AG09319 (cell line): ENCODE data around the gene MRTFB.
A peak's percentile ranks its signal among the peaks of the same experiment; 100 is the strongest.

Experiments
- DNase-seq: peaks from one replicate; pipeline ENCODE4 v3.0.0-alpha.2; 2010; ENCODE audit warnings: low read depth; ENCODE audit errors: extremely low read depth
- TF ChIP-seq, protein P1 (sequence below): IDR thresholded peaks from 2 replicates; pipeline ENCODE4 v1.5.1; 2011; ENCODE audit warnings: low read depth, mild to moderate bottlenecking, inconsistent platforms, low read length, moderate library complexity

The MRTFB gene

DNA sequence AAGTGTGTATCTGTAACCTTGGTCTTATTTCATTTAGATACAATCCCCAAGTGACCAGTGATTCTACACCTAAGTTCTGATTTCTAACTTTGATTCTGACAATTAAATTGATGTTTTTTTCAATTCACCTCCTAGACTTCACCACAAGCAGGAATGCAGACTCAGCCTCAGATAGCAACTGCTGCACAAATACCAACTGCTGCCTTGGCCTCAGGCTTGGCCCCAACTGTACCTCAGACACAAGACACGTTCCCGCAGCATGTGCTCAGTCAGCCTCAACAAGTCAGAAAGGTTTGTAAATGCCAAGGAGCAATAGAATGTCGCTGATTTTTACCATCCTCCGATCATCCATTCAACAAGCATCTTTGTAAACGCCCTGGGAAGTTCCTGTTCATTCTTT lies 177.7 kb downstream of the MRTFB start:
- TF ChIP-seq, protein P1, sequence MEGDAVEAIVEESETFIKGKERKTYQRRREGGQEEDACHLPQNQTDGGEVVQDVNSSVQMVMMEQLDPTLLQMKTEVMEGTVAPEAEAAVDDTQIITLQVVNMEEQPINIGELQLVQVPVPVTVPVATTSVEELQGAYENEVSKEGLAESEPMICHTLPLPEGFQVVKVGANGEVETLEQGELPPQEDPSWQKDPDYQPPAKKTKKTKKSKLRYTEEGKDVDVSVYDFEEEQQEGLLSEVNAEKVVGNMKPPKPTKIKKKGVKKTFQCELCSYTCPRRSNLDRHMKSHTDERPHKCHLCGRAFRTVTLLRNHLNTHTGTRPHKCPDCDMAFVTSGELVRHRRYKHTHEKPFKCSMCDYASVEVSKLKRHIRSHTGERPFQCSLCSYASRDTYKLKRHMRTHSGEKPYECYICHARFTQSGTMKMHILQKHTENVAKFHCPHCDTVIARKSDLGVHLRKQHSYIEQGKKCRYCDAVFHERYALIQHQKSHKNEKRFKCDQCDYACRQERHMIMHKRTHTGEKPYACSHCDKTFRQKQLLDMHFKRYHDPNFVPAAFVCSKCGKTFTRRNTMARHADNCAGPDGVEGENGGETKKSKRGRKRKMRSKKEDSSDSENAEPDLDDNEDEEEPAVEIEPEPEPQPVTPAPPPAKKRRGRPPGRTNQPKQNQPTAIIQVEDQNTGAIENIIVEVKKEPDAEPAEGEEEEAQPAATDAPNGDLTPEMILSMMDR: no peak
- DNase-seq: no peak

DNA sequence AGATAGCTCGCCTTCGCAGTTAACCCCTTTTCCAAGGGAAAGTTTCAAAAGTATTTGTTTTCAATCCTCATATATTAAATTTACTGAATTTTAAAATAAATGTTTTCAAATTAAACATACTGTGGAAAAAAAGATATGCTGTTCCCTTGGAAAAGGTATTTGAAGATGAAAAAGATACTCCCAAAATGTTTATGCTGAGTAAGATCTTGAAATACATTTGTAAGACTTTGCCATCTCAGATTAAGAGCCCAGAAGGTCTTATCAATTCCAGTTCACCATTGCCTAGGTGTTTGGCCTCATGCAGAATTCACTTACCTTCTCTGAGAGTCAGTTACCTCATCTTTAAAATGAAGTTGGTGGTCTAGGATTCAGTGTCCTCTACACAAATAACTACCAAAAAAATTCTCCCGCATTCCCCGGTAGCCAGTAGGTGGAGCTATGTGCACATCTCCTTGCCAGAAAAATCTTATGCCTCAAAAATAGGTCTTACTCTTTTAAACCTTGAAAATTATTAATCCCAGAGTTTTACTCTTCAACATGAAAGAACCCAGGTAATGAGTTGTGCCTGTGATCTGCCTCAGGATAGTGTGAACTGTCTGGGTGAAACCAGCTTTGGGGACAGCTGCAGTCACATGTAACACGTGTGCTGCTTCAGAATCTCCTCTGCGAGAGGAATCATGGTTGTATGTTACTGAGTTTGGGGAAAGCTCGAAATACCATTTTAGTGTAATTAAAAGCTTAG lies 178.3 kb downstream of the MRTFB start:
- TF ChIP-seq, protein P1: peak; percentile 95
- peak; percentile 2 for DNase-seq

DNA sequence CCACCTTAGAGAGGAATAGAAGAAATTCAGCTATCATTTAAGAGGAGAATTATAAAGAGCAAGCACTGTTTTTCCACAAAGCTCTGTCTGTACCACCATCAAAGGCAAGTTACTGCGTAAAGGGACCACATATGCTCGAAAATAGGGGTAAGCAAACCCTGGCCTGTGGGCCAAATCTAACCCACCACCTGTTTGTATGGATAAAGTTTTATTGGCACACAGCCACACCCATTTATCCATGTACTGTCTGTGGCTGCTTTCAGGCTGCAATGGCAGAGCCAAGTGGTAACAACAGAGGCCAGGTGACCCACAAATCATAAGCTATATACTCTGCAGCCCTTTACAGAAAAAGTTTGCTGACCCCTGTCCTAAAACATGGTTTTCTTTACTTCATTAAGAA lies 180.3 kb downstream of the MRTFB start:
- TF ChIP-seq, protein P1: no peak
- no peak for DNase-seq

DNA sequence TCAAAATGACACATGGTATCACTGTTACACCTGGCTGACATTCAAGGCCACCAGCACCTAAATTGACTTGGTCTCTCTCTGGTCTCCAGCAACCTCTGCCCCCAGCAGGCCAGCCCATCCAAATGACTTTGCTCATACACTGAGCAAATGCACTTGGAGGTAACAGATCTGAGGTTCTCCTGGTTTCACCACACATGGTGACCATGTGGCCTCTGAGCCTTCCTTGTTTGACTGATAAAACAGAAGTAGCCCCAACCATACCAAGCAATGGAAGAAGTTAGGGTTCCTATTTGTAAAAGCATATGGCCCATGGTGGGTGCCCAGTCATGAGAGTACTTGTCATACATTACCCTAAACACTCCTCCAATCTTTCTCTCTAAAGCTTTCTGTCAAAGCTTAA lies 181.7 kb downstream of the MRTFB start:
- DNase-seq: no peak

DNA sequence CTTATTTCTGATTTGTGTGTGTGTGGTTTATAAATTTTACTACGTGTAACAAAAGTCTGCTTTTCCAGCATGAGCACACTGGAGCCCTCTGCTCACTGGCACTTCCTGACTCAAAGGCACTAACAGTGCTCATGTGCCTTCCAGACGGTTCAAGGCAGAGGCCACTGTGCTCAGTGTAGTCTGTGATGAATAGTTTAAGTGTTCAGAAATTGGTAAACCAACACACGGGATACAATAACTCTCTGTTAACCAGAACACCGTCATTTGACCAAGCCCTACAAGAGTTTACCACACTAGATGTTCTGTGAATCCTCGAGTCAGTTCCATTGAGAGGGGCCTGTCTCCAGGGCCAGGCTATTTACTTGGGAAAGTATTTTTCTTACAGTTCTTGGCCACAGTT lies 191.9 kb downstream of the MRTFB start:
- TF ChIP-seq, protein P1: no peak
- no peak for DNase-seq

More for the DNA sequence above, 181.7 kb downstream of the MRTFB start:
- TF ChIP-seq, protein P1: no peak

DNA sequence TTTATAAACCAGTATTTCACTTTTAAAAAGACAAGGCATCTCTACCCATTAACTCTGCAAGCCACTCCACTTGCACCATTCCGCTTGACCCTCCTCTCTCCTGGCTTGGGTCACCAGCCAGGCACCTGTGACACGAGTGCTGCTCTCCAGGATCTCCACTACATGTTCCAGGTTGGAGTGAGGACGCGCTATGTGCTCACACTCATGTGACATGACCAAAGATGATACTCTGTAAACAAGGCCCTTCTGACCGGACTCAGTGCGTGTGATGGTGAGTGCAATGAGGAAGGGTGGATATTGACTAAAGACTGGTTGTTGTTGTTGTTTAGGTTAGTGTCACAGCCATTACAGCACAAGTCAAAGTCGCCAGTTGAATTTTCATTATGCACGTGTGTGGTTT lies 192.7 kb downstream of the MRTFB start:
- no peak for DNase-seq
- TF ChIP-seq, protein P1: no peak

DNA sequence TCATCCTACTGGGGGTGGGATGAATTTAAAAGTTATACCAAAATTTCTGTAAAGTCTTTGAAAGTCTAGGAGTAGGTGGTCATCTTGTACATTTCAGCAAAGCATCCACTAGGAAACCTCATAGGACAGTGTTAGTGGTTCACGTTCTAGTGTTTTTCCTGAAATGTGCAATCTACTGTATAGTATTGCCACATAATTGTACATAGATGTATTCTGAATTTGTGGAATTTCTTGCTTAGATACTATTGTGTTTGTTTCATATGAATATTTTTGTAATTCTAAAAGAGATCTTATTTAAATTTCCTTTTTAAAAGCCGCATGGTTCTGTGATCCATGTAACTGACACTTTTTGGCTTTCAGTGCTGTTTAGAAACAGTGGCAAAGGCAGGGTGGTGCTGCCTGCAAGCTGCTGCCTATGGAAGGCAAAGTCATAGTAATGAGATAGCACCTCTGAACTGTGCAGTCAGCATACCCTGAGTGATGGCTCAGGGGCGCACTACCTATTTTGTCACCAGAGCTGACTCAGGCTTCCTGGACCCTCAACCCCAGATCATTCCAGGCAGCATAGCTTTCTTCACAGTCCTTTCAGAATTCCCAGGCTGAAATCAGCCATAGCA lies 193.3 kb downstream of the MRTFB start:
- TF ChIP-seq, protein P1: no peak
- DNase-seq: no peak
